Kidney (tissue), 14 donors: ENCODE results near the gene FOXE1. TPM values are rescaled to one million over a fixed set of nuclear protein-coding genes. Genes with fewer than 3 reads are reported as not detected.

Experiments
- DNase-seq, 5 donors: peaks; one replicate each; pipeline ENCODE4 v3.0.0-alpha.2; 2013 to 2020
- FAIRE-seq: peaks from 2 replicates; lab custom pipeline; 2012; peaks lifted over from hg19 to GRCh38; lab: Jason Lieb, UNC
- H3K27ac ChIP-seq, 2 donors: one replicate each; pipeline ENCODE4 v1.7.0; 2013; ENCODE audit warnings: low read depth in 2 of 2, low read length in 2 of 2, inconsistent platforms in 1 of 2
- H3K27me3 ChIP-seq: one replicate; pipeline ENCODE4 v1.7.1; 2013; ENCODE audit warnings: low read length, inconsistent platforms; ENCODE audit not compliant: control insufficient read depth, insufficient read depth
- H3K36me3 ChIP-seq, 3 donors: one replicate each; pipeline versions ENCODE4 v1.7.0 to v1.7.1; 2013; ENCODE audit warnings: low read length in 3 of 3, control low read depth in 1 of 3, inconsistent platforms in 1 of 3; ENCODE audit not compliant: insufficient read depth in 3 of 3, control insufficient read depth in 2 of 3
- H3K4me1 ChIP-seq, 3 donors: one replicate each; pipeline versions ENCODE4 v1.7.0 to v1.7.1; 2013; ENCODE audit warnings: low read length in 3 of 3, inconsistent platforms in 1 of 3, low read depth in 1 of 3; ENCODE audit not compliant: control insufficient read depth in 2 of 3, insufficient read depth in 2 of 3
- H3K4me3 ChIP-seq, 3 donors: one replicate each; pipeline versions ENCODE4 v1.7.0 to v1.8.1; 2013; ENCODE audit warnings: low read length in 3 of 3, control low read depth in 1 of 3, inconsistent platforms in 1 of 3
- H3K9ac ChIP-seq, 3 donors: one replicate each; pipeline versions ENCODE4 v1.7.0 to v1.7.1; 2013; ENCODE audit warnings: low read length in 3 of 3, control low read depth in 1 of 3, inconsistent platforms in 1 of 3
- H3K9me3 ChIP-seq, 3 donors: one replicate each; pipeline versions ENCODE4 v1.7.0 to v1.7.1; 2013; ENCODE audit warnings: low read length in 3 of 3, control low read depth in 1 of 3, inconsistent platforms in 1 of 3; ENCODE audit not compliant: control insufficient read depth in 2 of 3, insufficient read depth in 1 of 3
- intact Hi-C: fragments of 100-400 bp; cut with DNase I; formaldehyde crosslinking; loops from one replicate; pipeline ENCODE4 v1.11.1; 2022
- polyA plus RNA-seq: library from polyadenylated mRNA; stranded (reverse); fragments of 350-450 nt; fragmentation: Illumina TruSeq; extraction: RNeasy Lipid Tissue Mini Kit (QIAGEN cat#74804); gene quantifications from one replicate; pipeline ENCODE4 v1.2.3, GENCODE V29; 2014; ENCODE audit warnings: low read depth, low replicate concordance; ENCODE audit not compliant: insufficient read depth
- total RNA-seq: library from RNA; stranded (reverse); fragmentation: NEBNext Ultra II Directional; extraction: Animal tissue kit (Norgen Biotek cat#: 25700); gene quantifications from one replicate; pipeline ENCODE4 v1.2.1, GENCODE V29; 2021
- TF ChIP-seq, protein P1 (sequence below): IDR thresholded peaks from 3 replicates; pipeline ENCODE4 v1.5.1; 2012; ENCODE audit warnings: mild to moderate bottlenecking, moderate library complexity, borderline replicate concordance; ENCODE audit not compliant: insufficient read depth; ENCODE audit errors: extremely low read depth
- donor health status: control.
- donor health status: control.
- donor health status: control.
- donor health status: control.
- donor health status: control.
- donor health status: DM: yes; HTN: yes; CAD: no.
- donor health status: Normal renal cell carcinoma (clear cell type).

The FOXE1 gene
- total and polyA plus RNA-seq, 2 donors from 2014 or later = 2.2 TPM; not detected in 1

DNA sequence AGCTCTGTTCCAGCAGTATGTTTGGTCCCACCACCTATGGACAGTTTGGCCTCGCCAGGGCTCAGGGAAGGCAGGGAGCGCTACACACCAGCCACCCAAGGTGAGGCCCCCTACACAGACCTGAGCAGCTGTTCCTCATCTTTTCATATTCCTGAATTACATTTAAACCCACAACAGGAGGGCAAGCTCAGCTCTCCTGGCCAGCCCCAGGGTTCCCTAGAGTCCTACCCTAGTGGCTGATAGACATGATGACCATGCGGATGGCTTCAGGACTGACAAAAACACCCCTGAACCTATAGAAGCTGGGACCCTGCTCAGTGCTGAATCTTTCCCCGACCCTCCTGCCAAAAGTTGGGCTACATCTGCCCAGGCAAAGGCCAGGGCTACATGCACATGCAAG, 6.7 kb upstream of the FOXE1 start:
- intact Hi-C loops = no loop called here
- Histone ChIP-seq H3K9me3 (no peaks in the 10 kb centered on the region), H3K9ac (no peak overlapping the region), H3K4me1 (no peaks in the 10 kb centered on the region), H3K4me3 (no peak overlapping the region), H3K36me3 (no peaks in the 10 kb centered on the region), H3K27ac (no peak overlapping the region), H3K27me3 (peaks cover 55% of the 10 kb centered on the region)
- FAIRE-seq = no peak
- TF ChIP-seq, protein P1, sequence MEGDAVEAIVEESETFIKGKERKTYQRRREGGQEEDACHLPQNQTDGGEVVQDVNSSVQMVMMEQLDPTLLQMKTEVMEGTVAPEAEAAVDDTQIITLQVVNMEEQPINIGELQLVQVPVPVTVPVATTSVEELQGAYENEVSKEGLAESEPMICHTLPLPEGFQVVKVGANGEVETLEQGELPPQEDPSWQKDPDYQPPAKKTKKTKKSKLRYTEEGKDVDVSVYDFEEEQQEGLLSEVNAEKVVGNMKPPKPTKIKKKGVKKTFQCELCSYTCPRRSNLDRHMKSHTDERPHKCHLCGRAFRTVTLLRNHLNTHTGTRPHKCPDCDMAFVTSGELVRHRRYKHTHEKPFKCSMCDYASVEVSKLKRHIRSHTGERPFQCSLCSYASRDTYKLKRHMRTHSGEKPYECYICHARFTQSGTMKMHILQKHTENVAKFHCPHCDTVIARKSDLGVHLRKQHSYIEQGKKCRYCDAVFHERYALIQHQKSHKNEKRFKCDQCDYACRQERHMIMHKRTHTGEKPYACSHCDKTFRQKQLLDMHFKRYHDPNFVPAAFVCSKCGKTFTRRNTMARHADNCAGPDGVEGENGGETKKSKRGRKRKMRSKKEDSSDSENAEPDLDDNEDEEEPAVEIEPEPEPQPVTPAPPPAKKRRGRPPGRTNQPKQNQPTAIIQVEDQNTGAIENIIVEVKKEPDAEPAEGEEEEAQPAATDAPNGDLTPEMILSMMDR = no peak
- no peak for DNase-seq

DNA sequence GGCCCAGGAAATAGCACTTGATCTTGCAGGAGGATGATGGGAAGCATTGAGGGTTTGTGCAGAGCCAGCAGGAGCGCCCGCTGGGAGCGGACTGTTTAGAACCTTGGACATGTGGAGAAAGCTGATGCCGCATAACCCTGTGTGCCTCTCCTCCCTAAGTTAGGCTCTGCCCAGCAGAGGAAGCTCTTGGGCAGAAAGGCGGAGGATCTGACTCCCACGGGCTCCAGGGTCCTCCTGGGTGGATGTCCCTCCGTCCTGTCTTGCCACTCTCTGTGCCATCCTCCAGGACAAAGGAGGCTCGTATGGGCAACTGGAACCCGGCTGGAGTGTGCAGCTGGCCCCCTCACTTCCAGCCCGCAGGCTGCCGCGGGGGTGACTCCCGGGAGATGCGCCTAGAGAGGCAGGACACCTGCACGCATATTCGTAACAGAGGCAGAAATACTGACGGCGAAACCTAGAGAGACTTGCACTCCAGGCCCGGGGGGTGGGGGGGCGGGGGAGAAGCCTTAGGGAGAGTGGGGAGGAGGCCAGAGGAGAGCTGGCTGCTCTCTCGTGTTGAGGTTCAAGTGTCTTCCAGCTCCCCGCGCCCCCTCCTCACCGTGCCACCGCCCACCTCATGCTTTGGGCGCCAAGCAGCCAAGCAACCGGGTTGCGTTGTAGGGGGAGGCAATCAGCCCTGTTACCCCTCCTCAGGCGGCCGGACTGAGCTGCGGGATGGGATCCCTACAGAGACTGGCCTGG, 5.4 kb upstream of the FOXE1 start:
- intact Hi-C loops = no loop called here
- peak in 1 of 5 donors; percentile 5 for DNase-seq
- Histone ChIP-seq H3K9me3 (no peaks in the 10 kb centered on the region), H3K27me3 (peaks cover 63% of the 10 kb centered on the region), H3K36me3 (no peaks in the 10 kb centered on the region), H3K9ac (no peak overlapping the region), H3K4me1 (no peaks in the 10 kb centered on the region), H3K4me3 (no peak overlapping the region), H3K27ac (no peak overlapping the region)
- TF ChIP-seq, protein P1 = no peak
- FAIRE-seq = no peak

DNA sequence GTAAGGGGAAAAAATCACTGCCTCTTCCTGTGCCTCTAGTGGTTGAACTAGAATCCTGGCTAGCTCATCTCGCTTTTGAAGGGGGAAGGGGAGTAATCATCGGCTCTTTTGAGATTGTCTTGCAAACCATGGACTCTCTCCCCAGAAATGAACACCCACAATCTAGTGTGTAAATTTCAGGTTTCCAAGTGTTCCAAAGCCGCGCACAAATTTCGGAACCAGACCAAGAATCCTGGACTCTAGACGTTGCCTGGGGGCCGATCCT, 4.9 kb upstream of the FOXE1 start:
- H3K9ac ChIP-seq = no peak overlapping the region
- no peak for FAIRE-seq
- intact Hi-C loops = no loop called here
- H3K4me3 ChIP-seq = no peak overlapping the region
- TF ChIP-seq, protein P1 = no peak
- no peaks in the 10 kb centered on the region for H3K9me3 ChIP-seq
- H3K4me1 ChIP-seq = no peaks in the 10 kb centered on the region
- peak in 2 of 5 donors; percentile 36 to 39 for DNase-seq
- H3K27me3 ChIP-seq = peaks cover 63% of the 10 kb centered on the region
- H3K36me3 ChIP-seq = no peaks in the 10 kb centered on the region
- H3K27ac ChIP-seq = no peak overlapping the region
